Measurements from ENCODE around the gene KRT17. TPM values are rescaled to one million over a fixed set of nuclear protein-coding genes. Genes with fewer than 3 reads are reported as not detected.

The KRT17 gene
- total RNA-seq, 1 experiment from 2014 or later, result 4,105 TPM

DNA sequence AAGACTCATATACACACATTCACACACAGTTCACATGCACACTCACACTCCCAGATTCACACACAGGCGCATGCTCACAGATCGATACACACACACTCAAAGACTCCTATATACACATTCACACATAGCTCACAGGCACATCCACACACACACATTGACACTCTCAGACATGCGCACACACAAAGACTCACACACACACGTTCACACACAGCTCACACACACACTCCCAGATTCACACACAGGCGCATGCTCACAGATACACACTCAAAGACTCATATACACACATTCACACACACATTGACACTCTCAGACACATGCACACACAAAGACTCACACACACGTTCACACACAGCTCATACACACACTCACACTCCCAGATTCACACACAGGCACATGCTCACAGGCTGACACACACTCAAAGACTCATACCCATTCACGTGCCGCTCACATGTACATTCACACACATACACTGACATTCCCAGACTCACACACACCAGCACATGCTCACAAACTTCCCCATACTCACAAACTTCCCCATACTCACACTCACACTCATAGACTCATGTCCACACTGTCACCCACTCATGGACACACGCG is 25.6 kb upstream of the KRT17 start:
- CTCF ChIA-PET, result interaction anchor here (0.5 to 18.9 kb wide), 22 partner anchors 8 to 1126 kb away, joined by 3 to 566 read pairs (median 4); partner anchors contain the start of gene KRT14
- Mint-ChIP-seq H3K27ac (ENCODE audit: low read depth, unreplicated experiment) (no peak overlapping the region), H3K4me1 (ENCODE audit: insufficient read depth, unreplicated experiment) (peaks cover 44% of the 10 kb centered on the region), H3K27me3 (ENCODE audit: insufficient read depth, unreplicated experiment) (no peaks in the 10 kb centered on the region), H3K4me3 (ENCODE audit: unreplicated experiment) (no peak overlapping the region), H3K36me3 (ENCODE audit: insufficient read depth, unreplicated experiment) (no peaks in the 10 kb centered on the region), H3K9me3 (ENCODE audit: unreplicated experiment) (no peaks in the 10 kb centered on the region)
- no peak for DNase-seq (ENCODE audit: unreplicated experiment)
- POLR2A ChIA-PET, result interaction anchor here (0.6 to 14.1 kb wide), 11 partner anchors 8 to 1430 kb away, joined by 3 to 366 read pairs (median 9); partner anchors contain the start of genes EIF1, KRT10 and KRT17
- TF ChIP-seq, protein P1, sequence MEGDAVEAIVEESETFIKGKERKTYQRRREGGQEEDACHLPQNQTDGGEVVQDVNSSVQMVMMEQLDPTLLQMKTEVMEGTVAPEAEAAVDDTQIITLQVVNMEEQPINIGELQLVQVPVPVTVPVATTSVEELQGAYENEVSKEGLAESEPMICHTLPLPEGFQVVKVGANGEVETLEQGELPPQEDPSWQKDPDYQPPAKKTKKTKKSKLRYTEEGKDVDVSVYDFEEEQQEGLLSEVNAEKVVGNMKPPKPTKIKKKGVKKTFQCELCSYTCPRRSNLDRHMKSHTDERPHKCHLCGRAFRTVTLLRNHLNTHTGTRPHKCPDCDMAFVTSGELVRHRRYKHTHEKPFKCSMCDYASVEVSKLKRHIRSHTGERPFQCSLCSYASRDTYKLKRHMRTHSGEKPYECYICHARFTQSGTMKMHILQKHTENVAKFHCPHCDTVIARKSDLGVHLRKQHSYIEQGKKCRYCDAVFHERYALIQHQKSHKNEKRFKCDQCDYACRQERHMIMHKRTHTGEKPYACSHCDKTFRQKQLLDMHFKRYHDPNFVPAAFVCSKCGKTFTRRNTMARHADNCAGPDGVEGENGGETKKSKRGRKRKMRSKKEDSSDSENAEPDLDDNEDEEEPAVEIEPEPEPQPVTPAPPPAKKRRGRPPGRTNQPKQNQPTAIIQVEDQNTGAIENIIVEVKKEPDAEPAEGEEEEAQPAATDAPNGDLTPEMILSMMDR (IDR thresholded peaks at IDR 0.05; ENCODE audit: unreplicated experiment), result no peak
- intact Hi-C loops (cut with micrococcal nuclease), result loop anchor here (5.0 kb wide), 3 partner anchors 328 to 798 kb away; no protein-coding TSS in a partner anchor
- BruUV-seq (replicated peaks), result no TSS peak

DNA sequence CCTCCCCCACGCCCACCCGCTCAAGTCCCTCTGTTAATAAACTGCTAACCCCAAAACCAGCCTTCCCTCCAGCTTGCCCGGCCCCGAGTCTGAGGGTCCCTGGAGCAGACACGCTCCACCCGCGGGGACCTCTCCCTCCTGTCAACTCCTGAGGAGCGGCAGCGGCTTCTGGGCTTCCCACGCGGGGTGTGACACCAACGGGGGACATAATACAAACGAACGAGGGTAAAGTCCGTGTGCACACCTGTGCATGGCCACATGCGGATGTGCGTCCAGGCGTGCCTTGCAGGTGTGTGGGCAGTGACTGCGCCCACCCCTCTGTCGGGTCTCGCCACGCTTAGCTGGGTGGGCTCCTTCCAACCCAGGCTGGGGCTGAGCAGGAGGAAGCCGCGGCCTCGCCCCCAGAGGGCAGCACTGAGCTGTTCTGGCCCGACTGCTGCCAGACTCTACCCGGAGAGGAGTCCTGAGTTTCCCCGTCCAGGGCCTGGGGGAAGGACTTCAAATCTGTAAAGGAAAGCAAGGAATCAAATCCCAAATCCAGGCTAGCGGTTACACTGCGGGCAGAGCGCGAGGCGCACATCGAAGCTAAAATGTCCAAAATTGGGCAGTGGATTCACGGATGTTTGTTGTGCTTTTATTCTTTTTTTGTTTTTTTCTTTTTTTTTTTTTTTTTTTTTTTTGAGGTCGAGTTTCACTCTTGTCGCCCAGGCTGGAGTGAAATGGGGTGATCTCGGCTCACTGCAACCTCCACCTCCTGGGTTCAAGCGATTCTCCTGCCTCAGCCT is 24.2 kb upstream of the KRT17 start:
- POLR2A ChIA-PET, result interaction anchor here (0.6 to 14.1 kb wide), 19 partner anchors 7 to 794 kb away, joined by 3 to 366 read pairs (median 5); partner anchors contain the start of genes EIF1, KRT14, KRT15 and KRT16
- no TSS peak for BruUV-seq (replicated peaks)
- Mint-ChIP-seq H3K9me3 (ENCODE audit: unreplicated experiment) (no peaks in the 10 kb centered on the region), H3K4me1 (ENCODE audit: insufficient read depth, unreplicated experiment) (peaks cover 34% of the 10 kb centered on the region), H3K4me3 (ENCODE audit: unreplicated experiment) (peak overlapping the region; percentile 22), H3K36me3 (ENCODE audit: insufficient read depth, unreplicated experiment) (no peaks in the 10 kb centered on the region), H3K27me3 (ENCODE audit: insufficient read depth, unreplicated experiment) (no peaks in the 10 kb centered on the region), H3K27ac (ENCODE audit: low read depth, unreplicated experiment) (peak overlapping the region; percentile 93)
- CTCF ChIA-PET, result interaction anchor here (0.5 to 18.9 kb wide), 60 partner anchors 9 to 1298 kb away, joined by 3 to 566 read pairs (median 4); partner anchors contain the start of genes KRT10, KRT12, KRT14 and KRT15
- DNase-seq (ENCODE audit: unreplicated experiment), result peak; percentile 87
- intact Hi-C loops (cut with micrococcal nuclease), result loop anchor here (1.0 to 5.0 kb wide), 5 partner anchors 14 to 741 kb away; no protein-coding TSS in a partner anchor
- TF ChIP-seq, protein P1 (IDR thresholded peaks at IDR 0.05; ENCODE audit: unreplicated experiment), result peak; percentile 88

DNA sequence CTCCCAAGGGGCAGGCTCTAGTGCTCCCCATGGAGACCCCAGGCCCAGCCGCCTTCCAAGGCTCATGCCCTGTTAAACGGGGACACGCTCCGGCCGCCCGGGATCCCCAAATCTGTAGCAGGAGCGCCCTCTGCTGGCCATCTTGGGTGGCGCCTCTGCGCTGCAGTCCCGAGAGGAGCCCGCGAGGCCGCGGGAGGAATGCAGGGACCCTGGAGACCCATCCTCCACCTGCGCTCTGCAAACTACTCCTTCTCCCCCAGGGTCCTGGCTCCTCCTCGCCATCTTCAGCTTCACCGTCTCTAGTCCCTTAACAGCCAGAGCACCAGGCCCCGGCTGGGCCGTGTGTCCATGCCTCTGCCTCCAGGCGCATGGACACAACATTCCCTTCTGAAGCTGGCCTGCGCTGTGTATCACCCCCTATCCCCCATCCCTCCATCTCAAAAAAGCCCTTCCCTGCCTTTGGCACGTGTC is 23.6 kb upstream of the KRT17 start:
- ChIA-PET POLR2A (interaction anchor here (0.7 to 14.1 kb wide), 13 partner anchors 8 to 738 kb away, joined by 3 to 366 read pairs (median 6); partner anchors contain the start of genes EIF1, KRT14, KRT15 and KRT16), CTCF (interaction anchor here (0.5 to 18.9 kb wide), 48 partner anchors 10 to 1031 kb away, joined by 3 to 566 read pairs (median 4); partner anchors contain the start of genes KRT12, KRT14, KRT15 and KRT16)
- TF ChIP-seq, protein P1 (IDR thresholded peaks at IDR 0.05; ENCODE audit: unreplicated experiment), result peak; percentile 95
- DNase-seq (ENCODE audit: unreplicated experiment), result peak; percentile 86
- BruUV-seq (replicated peaks), result no TSS peak
- Mint-ChIP-seq H3K36me3 (ENCODE audit: insufficient read depth, unreplicated experiment) (no peaks in the 10 kb centered on the region), H3K4me1 (ENCODE audit: insufficient read depth, unreplicated experiment) (peaks cover 33% of the 10 kb centered on the region), H3K4me3 (ENCODE audit: unreplicated experiment) (no peak overlapping the region), H3K27ac (ENCODE audit: low read depth, unreplicated experiment) (peak overlapping the region; percentile 93), H3K9me3 (ENCODE audit: unreplicated experiment) (no peaks in the 10 kb centered on the region), H3K27me3 (ENCODE audit: insufficient read depth, unreplicated experiment) (no peaks in the 10 kb centered on the region)
- intact Hi-C loops (cut with micrococcal nuclease), result loop anchor here (1.0 to 5.0 kb wide), 5 partner anchors 14 to 741 kb away; no protein-coding TSS in a partner anchor
